ES-I3 (cell line): ENCODE results near the gene PERM1.

Source experiments
- H3K36me3 ChIP-seq: 2 replicates; pipeline ENCODE4 v1.6.1; 2013; ENCODE audit warnings: mild to moderate bottlenecking, low read length, control low read depth, moderate library complexity; ENCODE audit not compliant: insufficient read depth
- H3K4me1 ChIP-seq: 2 replicates; pipeline ENCODE4 v1.6.1; 2013; ENCODE audit warnings: mild to moderate bottlenecking, control low read depth, low read length; ENCODE audit not compliant: insufficient read depth
- H3K9ac ChIP-seq: 2 replicates; pipeline ENCODE4 v1.6.1; 2013; ENCODE audit warnings: low read depth, mild to moderate bottlenecking, low read length, moderate library complexity
- H3K9me3 ChIP-seq: 2 replicates; pipeline ENCODE4 v1.6.1; 2013; ENCODE audit warnings: mild to moderate bottlenecking, low read length, moderate library complexity; ENCODE audit not compliant: control insufficient read depth, insufficient read depth

PERM1 gene

GRCh38 chr1:931380-932172, 50.3 kb downstream of the PERM1 start:
- no peak overlapping the region for H3K9ac ChIP-seq
- H3K4me1 ChIP-seq: peaks cover 8% of the 10 kb centered on the region; the same call in 1 of the 2 replicates

GRCh38 chr1:930633-931138, 51.2 kb downstream of the PERM1 start:
- Histone ChIP-seq H3K4me1 (peaks cover 8% of the 10 kb centered on the region; the same call in 1 of the 2 replicates), H3K9me3 (no peaks in the 10 kb centered on the region), H3K36me3 (no peaks in the 10 kb centered on the region), H3K9ac (no peak overlapping the region)

More at GRCh38 chr1:931380-932172, 50.3 kb downstream of the PERM1 start:
- no peaks in the 10 kb centered on the region for H3K9me3 ChIP-seq
- H3K36me3 ChIP-seq: no peaks in the 10 kb centered on the region

GRCh38 chr1:929712-930632, 51.9 kb downstream of the PERM1 start:
- no peaks in the 10 kb centered on the region for H3K36me3 ChIP-seq
- no peaks in the 10 kb centered on the region for H3K9me3 ChIP-seq
- H3K9ac ChIP-seq: no peak overlapping the region
- peaks cover 1% of the 10 kb centered on the region; the same call in 1 of the 2 replicates for H3K4me1 ChIP-seq

GRCh38 chr1:928825-929661, 52.9 kb downstream of the PERM1 start:
- H3K4me1 ChIP-seq: no peaks in the 10 kb centered on the region
- no peaks in the 10 kb centered on the region for H3K36me3 ChIP-seq
- H3K9me3 ChIP-seq: no peaks in the 10 kb centered on the region
- H3K9ac ChIP-seq: no peak overlapping the region

- H3K9ac ChIP-seq: no peak overlapping the region
- no peaks in the 10 kb centered on the region for H3K36me3 ChIP-seq
- no peaks in the 10 kb centered on the region for H3K9me3 ChIP-seq
- H3K4me1 ChIP-seq: no peaks in the 10 kb centered on the region
These were observed 54.1 kb downstream of the PERM1 start for GRCh38 chr1:927748-928147.

- no peaks in the 10 kb centered on the region for H3K9me3 ChIP-seq
- H3K9ac ChIP-seq: no peak overlapping the region
- no peaks in the 10 kb centered on the region for H3K36me3 ChIP-seq
- no peaks in the 10 kb centered on the region for H3K4me1 ChIP-seq
These were observed 54.7 kb downstream of the PERM1 start for GRCh38 chr1:927234-927633.

GRCh38 chr1:925561-926421, 56.1 kb downstream of the PERM1 start:
- peak overlapping the region; percentile 25; the same call in 1 of the 2 replicates for H3K9ac ChIP-seq

More at GRCh38 chr1:925561-926421, 56.1 kb downstream of the PERM1 start:
- Histone ChIP-seq H3K9me3 (no peaks in the 10 kb centered on the region), H3K36me3 (no peaks in the 10 kb centered on the region), H3K4me1 (peaks cover 4% of the 10 kb centered on the region; the same call in 1 of the 2 replicates)
